ENCODE measurements around the gene SEMA5A. TPM values are rescaled to one million over a fixed set of nuclear protein-coding genes. Genes with fewer than 3 reads are reported as not detected.

The SEMA5A gene
- total RNA-seq, 2 donors from 2014 or later, result 3.4 to 40.2 TPM

DNA sequence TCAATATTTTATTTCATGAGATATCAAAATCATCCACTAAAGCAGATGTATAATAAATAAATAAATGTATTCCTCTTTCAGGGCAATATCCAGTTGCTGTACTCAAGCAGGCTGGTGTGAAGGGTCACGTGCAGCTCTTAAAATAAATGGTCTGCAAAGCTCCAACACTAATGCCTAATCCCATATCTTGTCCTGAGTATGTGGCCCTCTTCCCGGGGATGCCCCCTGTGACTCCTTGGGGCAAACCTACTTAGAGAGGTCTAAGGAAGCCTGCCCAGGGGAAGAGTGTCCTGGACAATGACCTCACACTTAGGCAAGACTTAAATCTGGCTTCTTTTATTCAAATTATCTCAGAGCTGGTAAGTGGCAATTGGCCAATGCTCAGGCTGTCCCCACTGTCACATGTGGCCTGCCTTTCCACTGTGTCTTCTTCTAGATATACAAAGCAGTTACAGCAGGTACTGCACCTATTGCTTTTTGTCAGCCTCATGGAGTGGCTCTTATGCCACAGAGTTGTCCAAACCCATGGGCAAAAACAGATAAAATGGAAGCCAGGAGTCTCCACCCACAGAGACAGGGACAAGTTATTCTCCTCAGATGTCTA lies 55.3 kb downstream of the SEMA5A start:
- intact Hi-C loops (cut with DNase I), result no loop called here
- H3K9me3 ChIP-seq, result no peaks in the 10 kb centered on the region
- TF ChIP-seq, protein P1, sequence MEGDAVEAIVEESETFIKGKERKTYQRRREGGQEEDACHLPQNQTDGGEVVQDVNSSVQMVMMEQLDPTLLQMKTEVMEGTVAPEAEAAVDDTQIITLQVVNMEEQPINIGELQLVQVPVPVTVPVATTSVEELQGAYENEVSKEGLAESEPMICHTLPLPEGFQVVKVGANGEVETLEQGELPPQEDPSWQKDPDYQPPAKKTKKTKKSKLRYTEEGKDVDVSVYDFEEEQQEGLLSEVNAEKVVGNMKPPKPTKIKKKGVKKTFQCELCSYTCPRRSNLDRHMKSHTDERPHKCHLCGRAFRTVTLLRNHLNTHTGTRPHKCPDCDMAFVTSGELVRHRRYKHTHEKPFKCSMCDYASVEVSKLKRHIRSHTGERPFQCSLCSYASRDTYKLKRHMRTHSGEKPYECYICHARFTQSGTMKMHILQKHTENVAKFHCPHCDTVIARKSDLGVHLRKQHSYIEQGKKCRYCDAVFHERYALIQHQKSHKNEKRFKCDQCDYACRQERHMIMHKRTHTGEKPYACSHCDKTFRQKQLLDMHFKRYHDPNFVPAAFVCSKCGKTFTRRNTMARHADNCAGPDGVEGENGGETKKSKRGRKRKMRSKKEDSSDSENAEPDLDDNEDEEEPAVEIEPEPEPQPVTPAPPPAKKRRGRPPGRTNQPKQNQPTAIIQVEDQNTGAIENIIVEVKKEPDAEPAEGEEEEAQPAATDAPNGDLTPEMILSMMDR (IDR thresholded peaks at IDR 0.05), result no peak
- TF ChIP-seq POLR2A (IDR thresholded peaks at IDR 0.05), result no peak
- DNase-seq, result no peak
- no peak overlapping the region for H3K27ac ChIP-seq
- no peaks in the 10 kb centered on the region for H3K36me3 ChIP-seq (replicated peaks in 1 of 2; ENCODE audit: insufficient read depth in 1 of 2, low read depth in 2 of 2)
- no peak for ATAC-seq
- H3K4me1 ChIP-seq, result no peaks in the 10 kb centered on the region
- H3K27me3 ChIP-seq, result no peaks in the 10 kb centered on the region
- 77 to 100% methylated on average over 2 of the region's 2 CpGs for WGBS, 2 donors
- no peak overlapping the region for H3K4me3 ChIP-seq

DNA sequence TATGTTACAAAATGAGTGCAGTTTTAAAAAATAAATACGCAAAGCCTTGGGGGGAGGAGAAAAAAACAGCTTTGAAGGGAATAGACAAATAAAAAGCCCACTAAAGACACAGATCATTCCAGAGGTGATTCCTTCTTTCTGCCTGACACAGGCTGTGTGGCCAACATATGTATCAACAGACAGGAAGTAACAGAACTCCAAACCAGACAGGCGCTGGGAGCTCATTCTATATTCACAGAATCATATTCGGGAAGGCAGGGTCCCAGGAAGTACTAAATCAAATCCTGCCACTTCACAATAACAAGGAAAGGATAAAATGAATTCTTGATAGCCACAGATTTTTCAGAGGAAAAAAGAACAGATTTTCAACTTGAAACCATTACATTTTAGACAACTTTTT lies 62.1 kb downstream of the SEMA5A start:
- 81 to 86% methylated on average over 3 of the region's 3 CpGs for WGBS, 2 donors
- no peaks in the 10 kb centered on the region for H3K27me3 ChIP-seq
- H3K4me3 ChIP-seq, result no peak overlapping the region
- no peak for TF ChIP-seq POLR2A (IDR thresholded peaks at IDR 0.05)
- TF ChIP-seq, protein P1 (IDR thresholded peaks at IDR 0.05), result no peak
- intact Hi-C loops (cut with DNase I), result no loop called here
- ATAC-seq (no peak), DNase-seq (no peak)
- no peaks in the 10 kb centered on the region for H3K36me3 ChIP-seq (replicated peaks in 1 of 2; ENCODE audit: insufficient read depth in 1 of 2, low read depth in 2 of 2)
- no peak overlapping the region for H3K27ac ChIP-seq
- no peaks in the 10 kb centered on the region for H3K9me3 ChIP-seq
- no peaks in the 10 kb centered on the region for H3K4me1 ChIP-seq

DNA sequence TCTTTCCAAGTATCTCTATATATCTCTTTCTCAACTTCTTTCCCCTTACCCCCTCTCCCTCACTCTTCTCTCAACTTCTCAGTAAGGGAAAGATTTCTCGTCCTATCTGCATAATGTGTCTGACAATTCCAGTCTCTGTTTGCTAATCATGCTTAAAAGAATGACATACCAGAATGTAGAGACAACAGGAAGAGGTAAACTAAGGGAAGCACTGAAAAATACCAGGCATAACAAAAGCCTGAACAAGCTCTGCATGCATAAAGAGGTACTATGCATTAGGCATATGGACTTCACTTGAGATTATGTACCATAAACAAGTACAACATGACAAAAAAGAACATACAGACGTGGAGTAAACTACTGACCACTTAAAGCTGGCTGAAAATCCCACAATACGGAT lies 62.6 kb downstream of the SEMA5A start:
- TF ChIP-seq, protein P1 (IDR thresholded peaks at IDR 0.05), result no peak
- ATAC-seq, result no peak

DNA sequence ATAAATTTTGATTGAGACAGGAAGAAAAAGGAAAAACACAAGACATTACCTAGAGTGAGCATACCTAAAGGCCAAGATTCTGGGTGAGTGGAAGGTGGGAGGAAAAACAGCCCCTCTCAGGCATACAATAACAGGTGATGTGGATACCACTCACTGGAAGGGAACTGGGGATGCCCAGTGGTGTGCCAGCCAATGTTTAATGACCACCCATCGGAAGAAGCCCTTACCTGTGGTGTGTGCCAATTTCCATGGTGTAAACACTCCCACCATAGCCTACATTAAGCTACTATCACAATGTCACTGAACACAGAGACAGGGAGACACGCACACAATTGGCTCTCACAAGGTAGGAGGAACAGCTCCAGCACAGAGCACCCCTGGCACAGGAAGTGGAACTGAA lies 63.5 kb downstream of the SEMA5A start:
- H3K9me3 ChIP-seq, result peaks cover 0 to 11% (median 0%) of the 10 kb centered on the region in 3 donors
- intact Hi-C loops (cut with DNase I), result no loop called here
- no peak overlapping the region for H3K4me3 ChIP-seq
- no peak for DNase-seq
- H3K4me1 ChIP-seq, result no peaks in the 10 kb centered on the region
- H3K27ac ChIP-seq, result no peak overlapping the region
- H3K36me3 ChIP-seq (replicated peaks in 1 of 2; ENCODE audit: insufficient read depth in 1 of 2, low read depth in 2 of 2), result no peaks in the 10 kb centered on the region
- no peak for ATAC-seq
- WGBS, 2 donors, result 88 to 90% methylated on average over 2 of the region's 2 CpGs
- TF ChIP-seq, protein P1 (IDR thresholded peaks at IDR 0.05), result no peak
- TF ChIP-seq POLR2A (IDR thresholded peaks at IDR 0.05), result no peak
- H3K27me3 ChIP-seq, result no peaks in the 10 kb centered on the region

More for the DNA sequence above, 62.6 kb downstream of the SEMA5A start:
- H3K4me3 ChIP-seq, result no peak overlapping the region
- peaks cover 0 to 2% (median 0%) of the 10 kb centered on the region in 3 donors for H3K9me3 ChIP-seq
- no peaks in the 10 kb centered on the region for H3K36me3 ChIP-seq (replicated peaks in 1 of 2; ENCODE audit: insufficient read depth in 1 of 2, low read depth in 2 of 2)
- intact Hi-C loops (cut with DNase I), result no loop called here
- H3K27ac ChIP-seq, result no peak overlapping the region
- H3K27me3 ChIP-seq, result no peaks in the 10 kb centered on the region
- DNase-seq, result no peak
- WGBS, 2 donors, result 68 to 79% methylated on average over 3 of the region's 3 CpGs
- no peaks in the 10 kb centered on the region for H3K4me1 ChIP-seq

DNA sequence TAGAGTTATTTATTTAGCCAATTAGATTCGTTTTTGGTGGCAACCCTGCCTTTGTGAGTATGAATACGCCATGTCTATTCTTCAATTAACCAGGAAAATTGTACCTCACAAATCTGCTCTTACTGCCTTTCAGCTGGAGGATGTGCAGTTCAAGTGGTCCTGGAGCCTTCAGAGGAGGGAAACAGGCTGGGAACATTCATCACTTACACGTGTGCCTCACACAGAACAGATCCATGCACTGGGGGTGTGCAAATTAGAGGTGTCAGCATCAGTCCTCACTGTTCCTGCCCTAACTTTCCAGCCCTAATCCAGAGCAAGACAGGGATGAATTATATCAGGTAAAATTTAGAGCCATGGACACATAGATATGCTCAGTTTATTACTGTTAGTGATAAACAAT lies 65.4 kb downstream of the SEMA5A start:
- Histone ChIP-seq H3K4me3 (no peak overlapping the region), H3K27me3 (no peaks in the 10 kb centered on the region), H3K4me1 (no peaks in the 10 kb centered on the region), H3K36me3 (replicated peaks in 1 of 2; ENCODE audit: insufficient read depth in 1 of 2, low read depth in 2 of 2) (no peaks in the 10 kb centered on the region), H3K27ac (no peak overlapping the region), H3K9me3 (peaks cover 0 to 11% (median 0%) of the 10 kb centered on the region in 3 donors)
- ATAC-seq (no peak), DNase-seq (no peak)
- TF ChIP-seq POLR2A (IDR thresholded peaks at IDR 0.05), result no peak
- TF ChIP-seq, protein P1 (IDR thresholded peaks at IDR 0.05), result no peak
- 77 to 81% methylated on average over 3 of the region's 3 CpGs for WGBS, 2 donors
- intact Hi-C loops (cut with DNase I), result no loop called here
